ENCODE results near the gene SPTLC1. TPM values are rescaled to one million over a fixed set of nuclear protein-coding genes. Genes with fewer than 3 reads are reported as not detected.

Gene SPTLC1
- total and polyA plus RNA-seq, 2 of the 13 experiments (the other 11 are each of a cell fraction or from before 2014, with no cell fraction given), result 56.2 to 72.5 TPM

DNA sequence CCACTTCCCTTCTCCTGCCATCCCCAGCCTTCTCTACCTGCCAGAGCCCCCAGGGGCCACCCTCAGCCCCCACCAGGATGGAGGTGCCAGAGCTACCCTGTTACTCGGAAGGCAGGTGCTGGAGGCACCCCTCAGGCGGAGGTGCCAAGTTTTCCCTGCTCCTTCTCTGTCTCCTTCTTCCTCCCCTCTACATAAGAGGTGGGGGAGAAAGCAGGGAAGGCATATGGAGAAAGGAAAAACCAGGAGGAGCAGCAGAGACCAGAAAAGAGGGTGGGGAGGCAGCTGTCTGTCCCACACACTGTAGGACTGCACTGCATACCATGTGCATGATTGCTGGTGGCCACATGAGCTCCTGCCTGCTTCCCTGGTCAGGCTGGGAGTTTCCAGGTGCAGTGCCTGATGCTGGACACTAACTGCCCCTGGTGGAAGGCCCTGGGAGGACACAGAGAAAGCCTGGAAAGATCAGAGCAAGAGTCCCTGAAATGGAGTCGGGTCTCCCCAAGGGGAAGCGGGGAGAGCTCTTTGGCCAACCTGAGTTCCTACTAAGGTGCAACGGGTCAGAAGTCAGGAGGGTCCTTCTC lies 23.8 kb upstream of the SPTLC1 start (continued):
- TF ChIP-seq, protein P1, sequence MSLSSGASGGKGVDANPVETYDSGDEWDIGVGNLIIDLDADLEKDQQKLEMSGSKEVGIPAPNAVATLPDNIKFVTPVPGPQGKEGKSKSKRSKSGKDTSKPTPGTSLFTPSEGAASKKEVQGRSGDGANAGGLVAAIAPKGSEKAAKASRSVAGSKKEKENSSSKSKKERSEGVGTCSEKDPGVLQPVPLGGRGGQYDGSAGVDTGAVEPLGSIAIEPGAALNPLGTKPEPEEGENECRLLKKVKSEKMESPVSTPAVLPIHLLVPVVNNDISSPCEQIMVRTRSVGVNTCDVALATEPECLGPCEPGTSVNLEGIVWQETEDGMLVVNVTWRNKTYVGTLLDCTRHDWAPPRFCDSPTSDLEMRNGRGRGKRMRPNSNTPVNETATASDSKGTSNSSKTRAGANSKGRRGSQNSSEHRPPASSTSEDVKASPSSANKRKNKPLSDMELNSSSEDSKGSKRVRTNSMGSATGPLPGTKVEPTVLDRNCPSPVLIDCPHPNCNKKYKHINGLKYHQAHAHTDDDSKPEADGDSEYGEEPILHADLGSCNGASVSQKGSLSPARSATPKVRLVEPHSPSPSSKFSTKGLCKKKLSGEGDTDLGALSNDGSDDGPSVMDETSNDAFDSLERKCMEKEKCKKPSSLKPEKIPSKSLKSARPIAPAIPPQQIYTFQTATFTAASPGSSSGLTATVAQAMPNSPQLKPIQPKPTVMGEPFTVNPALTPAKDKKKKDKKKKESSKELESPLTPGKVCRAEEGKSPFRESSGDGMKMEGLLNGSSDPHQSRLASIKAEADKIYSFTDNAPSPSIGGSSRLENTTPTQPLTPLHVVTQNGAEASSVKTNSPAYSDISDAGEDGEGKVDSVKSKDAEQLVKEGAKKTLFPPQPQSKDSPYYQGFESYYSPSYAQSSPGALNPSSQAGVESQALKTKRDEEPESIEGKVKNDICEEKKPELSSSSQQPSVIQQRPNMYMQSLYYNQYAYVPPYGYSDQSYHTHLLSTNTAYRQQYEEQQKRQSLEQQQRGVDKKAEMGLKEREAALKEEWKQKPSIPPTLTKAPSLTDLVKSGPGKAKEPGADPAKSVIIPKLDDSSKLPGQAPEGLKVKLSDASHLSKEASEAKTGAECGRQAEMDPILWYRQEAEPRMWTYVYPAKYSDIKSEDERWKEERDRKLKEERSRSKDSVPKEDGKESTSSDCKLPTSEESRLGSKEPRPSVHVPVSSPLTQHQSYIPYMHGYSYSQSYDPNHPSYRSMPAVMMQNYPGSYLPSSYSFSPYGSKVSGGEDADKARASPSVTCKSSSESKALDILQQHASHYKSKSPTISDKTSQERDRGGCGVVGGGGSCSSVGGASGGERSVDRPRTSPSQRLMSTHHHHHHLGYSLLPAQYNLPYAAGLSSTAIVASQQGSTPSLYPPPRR (CRISPR knock-in tag; IDR thresholded peaks at IDR 0.05; ENCODE audit: borderline replicate concordance), result 0 out of 2 replicates have a peak, but pooled peaks have one; percentile 29
- TF ChIP-seq TARDBP (CRISPR knock-in tag; IDR thresholded peaks at IDR 0.05), result 0 out of 2 replicates have a peak, but pooled peaks have one; percentile 36
- TF ChIP-seq ZNF441 (CRISPR knock-in tag; IDR thresholded peaks at IDR 0.05; ENCODE audit: borderline replicate concordance), result peak; percentile 74; the same call in 1 of the 2 replicates
- TF ChIP-seq, protein P2, sequence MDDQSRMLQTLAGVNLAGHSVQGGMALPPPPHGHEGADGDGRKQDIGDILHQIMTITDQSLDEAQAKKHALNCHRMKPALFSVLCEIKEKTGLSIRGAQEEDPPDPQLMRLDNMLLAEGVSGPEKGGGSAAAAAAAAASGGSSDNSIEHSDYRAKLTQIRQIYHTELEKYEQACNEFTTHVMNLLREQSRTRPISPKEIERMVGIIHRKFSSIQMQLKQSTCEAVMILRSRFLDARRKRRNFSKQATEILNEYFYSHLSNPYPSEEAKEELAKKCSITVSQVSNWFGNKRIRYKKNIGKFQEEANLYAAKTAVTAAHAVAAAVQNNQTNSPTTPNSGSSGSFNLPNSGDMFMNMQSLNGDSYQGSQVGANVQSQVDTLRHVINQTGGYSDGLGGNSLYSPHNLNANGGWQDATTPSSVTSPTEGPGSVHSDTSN (CRISPR knock-in tag; IDR thresholded peaks at IDR 0.05; ENCODE audit: borderline replicate concordance), result 0 out of 2 replicates have a peak, but pooled peaks have one; percentile 28
- TF ChIP-seq, protein P3, sequence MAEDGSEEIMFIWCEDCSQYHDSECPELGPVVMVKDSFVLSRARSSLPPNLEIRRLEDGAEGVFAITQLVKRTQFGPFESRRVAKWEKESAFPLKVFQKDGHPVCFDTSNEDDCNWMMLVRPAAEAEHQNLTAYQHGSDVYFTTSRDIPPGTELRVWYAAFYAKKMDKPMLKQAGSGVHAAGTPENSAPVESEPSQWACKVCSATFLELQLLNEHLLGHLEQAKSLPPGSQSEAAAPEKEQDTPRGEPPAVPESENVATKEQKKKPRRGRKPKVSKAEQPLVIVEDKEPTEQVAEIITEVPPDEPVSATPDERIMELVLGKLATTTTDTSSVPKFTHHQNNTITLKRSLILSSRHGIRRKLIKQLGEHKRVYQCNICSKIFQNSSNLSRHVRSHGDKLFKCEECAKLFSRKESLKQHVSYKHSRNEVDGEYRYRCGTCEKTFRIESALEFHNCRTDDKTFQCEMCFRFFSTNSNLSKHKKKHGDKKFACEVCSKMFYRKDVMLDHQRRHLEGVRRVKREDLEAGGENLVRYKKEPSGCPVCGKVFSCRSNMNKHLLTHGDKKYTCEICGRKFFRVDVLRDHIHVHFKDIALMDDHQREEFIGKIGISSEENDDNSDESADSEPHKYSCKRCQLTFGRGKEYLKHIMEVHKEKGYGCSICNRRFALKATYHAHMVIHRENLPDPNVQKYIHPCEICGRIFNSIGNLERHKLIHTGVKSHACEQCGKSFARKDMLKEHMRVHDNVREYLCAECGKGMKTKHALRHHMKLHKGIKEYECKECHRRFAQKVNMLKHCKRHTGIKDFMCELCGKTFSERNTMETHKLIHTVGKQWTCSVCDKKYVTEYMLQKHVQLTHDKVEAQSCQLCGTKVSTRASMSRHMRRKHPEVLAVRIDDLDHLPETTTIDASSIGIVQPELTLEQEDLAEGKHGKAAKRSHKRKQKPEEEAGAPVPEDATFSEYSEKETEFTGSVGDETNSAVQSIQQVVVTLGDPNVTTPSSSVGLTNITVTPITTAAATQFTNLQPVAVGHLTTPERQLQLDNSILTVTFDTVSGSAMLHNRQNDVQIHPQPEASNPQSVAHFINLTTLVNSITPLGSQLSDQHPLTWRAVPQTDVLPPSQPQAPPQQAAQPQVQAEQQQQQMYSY (CRISPR knock-in tag; IDR thresholded peaks at IDR 0.05), result peak; percentile 92
- TF ChIP-seq, protein P4, sequence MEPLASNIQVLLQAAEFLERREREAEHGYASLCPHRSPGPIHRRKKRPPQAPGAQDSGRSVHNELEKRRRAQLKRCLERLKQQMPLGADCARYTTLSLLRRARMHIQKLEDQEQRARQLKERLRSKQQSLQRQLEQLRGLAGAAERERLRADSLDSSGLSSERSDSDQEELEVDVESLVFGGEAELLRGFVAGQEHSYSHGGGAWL (CRISPR knock-in tag; IDR thresholded peaks at IDR 0.05), result peak; percentile 41; the same call in 1 of the 2 replicates
- TF ChIP-seq ZNF230 (CRISPR knock-in tag; IDR thresholded peaks at IDR 0.05), result 0 out of 2 replicates have a peak, but pooled peaks have one; percentile 12
- peak; percentile 94 for TF ChIP-seq ZNF768 (CRISPR knock-in tag; IDR thresholded peaks at IDR 0.05)
- TF ChIP-seq KAT8 (CRISPR knock-in tag; IDR thresholded peaks at IDR 0.05), result peak; percentile 17; the same call in 1 of the 2 replicates
- TF ChIP-seq TOPORS (CRISPR knock-in tag; IDR thresholded peaks at IDR 0.05), result peak; percentile 27; the same call in 1 of the 2 replicates
- peak in 1 of 2 experiments; percentile 24; a peak in 1 of 4 replicates for TF ChIP-seq POLR2A (IDR thresholded peaks at IDR 0.05; ENCODE audit: insufficient read depth in 1 of 2, low read depth in 2 of 2, low read length in 2 of 2)
- TF ChIP-seq ZNF766 (CRISPR knock-in tag; IDR thresholded peaks at IDR 0.05; ENCODE audit: borderline replicate concordance), result peak; percentile 61; the same call in 1 of the 2 replicates
- peak; percentile 99 for TF ChIP-seq RARG (CRISPR knock-in tag; IDR thresholded peaks at IDR 0.05; ENCODE audit: low read depth)
- TF ChIP-seq ZNF670 (CRISPR knock-in tag; IDR thresholded peaks at IDR 0.05; ENCODE audit: borderline replicate concordance), result peak; percentile 46; the same call in 1 of the 2 replicates
- 0 out of 2 replicates have a peak, but pooled peaks have one; percentile 41 for TF ChIP-seq ZNF879 (CRISPR knock-in tag; IDR thresholded peaks at IDR 0.05)
- TF ChIP-seq, protein P5, sequence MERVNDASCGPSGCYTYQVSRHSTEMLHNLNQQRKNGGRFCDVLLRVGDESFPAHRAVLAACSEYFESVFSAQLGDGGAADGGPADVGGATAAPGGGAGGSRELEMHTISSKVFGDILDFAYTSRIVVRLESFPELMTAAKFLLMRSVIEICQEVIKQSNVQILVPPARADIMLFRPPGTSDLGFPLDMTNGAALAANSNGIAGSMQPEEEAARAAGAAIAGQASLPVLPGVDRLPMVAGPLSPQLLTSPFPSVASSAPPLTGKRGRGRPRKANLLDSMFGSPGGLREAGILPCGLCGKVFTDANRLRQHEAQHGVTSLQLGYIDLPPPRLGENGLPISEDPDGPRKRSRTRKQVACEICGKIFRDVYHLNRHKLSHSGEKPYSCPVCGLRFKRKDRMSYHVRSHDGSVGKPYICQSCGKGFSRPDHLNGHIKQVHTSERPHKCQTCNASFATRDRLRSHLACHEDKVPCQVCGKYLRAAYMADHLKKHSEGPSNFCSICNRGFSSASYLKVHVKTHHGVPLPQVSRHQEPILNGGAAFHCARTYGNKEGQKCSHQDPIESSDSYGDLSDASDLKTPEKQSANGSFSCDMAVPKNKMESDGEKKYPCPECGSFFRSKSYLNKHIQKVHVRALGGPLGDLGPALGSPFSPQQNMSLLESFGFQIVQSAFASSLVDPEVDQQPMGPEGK (CRISPR knock-in tag; IDR thresholded peaks at IDR 0.05), result peak; percentile 4; the same call in 1 of the 2 replicates
- 0 out of 2 replicates have a peak, but pooled peaks have one; percentile 23 for TF ChIP-seq ZNF263 (CRISPR knock-in tag; IDR thresholded peaks at IDR 0.05)
